HepG2 (cell line): ENCODE measurements around the gene MRPL30. TPM values are rescaled to one million over a fixed set of nuclear protein-coding genes. Genes with fewer than 3 reads are reported as not detected.

Source experiments
- BCL6 ChIP-seq: IDR thresholded peaks from 2 replicates; pipeline ENCODE4 v1.6.1; 2016; ENCODE audit warnings: missing genetic modification reagents, missing compliant biosample characterization
- FOSL2 ChIP-seq: sonication (generic); formaldehyde crosslinking; IDR thresholded peaks from 2 replicates; pipeline ENCODE4 v1.4.0; 2020; ENCODE audit warnings: missing genetic modification reagents
- GABPB1 ChIP-seq: IDR thresholded peaks from 2 replicates; pipeline ENCODE4 v1.6.1; 2016; ENCODE audit warnings: mild to moderate bottlenecking, missing genetic modification reagents, moderate library complexity, missing compliant biosample characterization
- HNRNPUL1 ChIP-seq: fragments of 200-400 bp; formaldehyde crosslinking; IDR thresholded peaks from 2 replicates; pipeline ENCODE4 v1.6.1; 2017; ENCODE audit warnings: low read depth, mild to moderate bottlenecking, low read length, moderate library complexity
- MTERF4 ChIP-seq: sonication (generic); formaldehyde crosslinking; IDR thresholded peaks from 2 replicates; pipeline ENCODE4 v1.8.0; 2023; ENCODE audit warnings: mild to moderate bottlenecking, missing genetic modification reagents
- NCOR1 ChIP-seq: fragments of 200-600 bp; sonication (generic); IDR thresholded peaks from 2 replicates; pipeline ENCODE4 v1.7.0; 2017; ENCODE audit warnings: antibody characterized with exemption, low read length, borderline replicate concordance
- PCBP2 ChIP-seq: fragments of 200-400 bp; formaldehyde crosslinking; optimal IDR thresholded peaks from 2 replicates; pipeline ENCODE3; 2018; ENCODE audit warnings: low read length, low read depth; ENCODE audit not compliant: poor library complexity, severe bottlenecking
- PRDM15 ChIP-seq: sonication (generic); formaldehyde crosslinking; IDR thresholded peaks from 2 replicates; pipeline ENCODE4 v1.4.0; 2020; ENCODE audit warnings: missing genetic modification reagents
- SAFB2 ChIP-seq: sonication (generic); formaldehyde crosslinking; IDR thresholded peaks from 2 replicates; pipeline ENCODE4 v1.5.1; 2020; ENCODE audit warnings: missing genetic modification reagents, low read depth, mild to moderate bottlenecking, borderline replicate concordance
- SMAD3 ChIP-seq: sonication (generic); formaldehyde crosslinking; IDR thresholded peaks from 2 replicates; pipeline ENCODE4 v1.4.0; 2020; ENCODE audit warnings: missing genetic modification reagents
- SOX5 ChIP-seq: IDR thresholded peaks from 2 replicates; pipeline ENCODE4 v1.6.1; 2016; ENCODE audit warnings: borderline replicate concordance
- ZNF441 ChIP-seq: sonication (generic); formaldehyde crosslinking; IDR thresholded peaks from 2 replicates; pipeline ENCODE4 v1.7.0; 2021; ENCODE audit warnings: missing genetic modification reagents, borderline replicate concordance
- ZNF451 ChIP-seq: sonication (generic); formaldehyde crosslinking; IDR thresholded peaks from 2 replicates; pipeline ENCODE4 v1.5.0; 2020; ENCODE audit warnings: mild to moderate bottlenecking, missing genetic modification reagents
- ZNF577 ChIP-seq: sonication (generic); formaldehyde crosslinking; IDR thresholded peaks from 2 replicates; pipeline ENCODE4 v1.4.0; 2020; ENCODE audit warnings: mild to moderate bottlenecking, low read depth, missing genetic modification reagents, borderline replicate concordance
- ZNF607 ChIP-seq: sonication (generic); formaldehyde crosslinking; IDR thresholded peaks from 2 replicates; pipeline ENCODE4 v1.5.1; 2020; ENCODE audit warnings: missing genetic modification reagents, mild to moderate bottlenecking, borderline replicate concordance
- ZNF766 ChIP-seq: sonication (generic); formaldehyde crosslinking; IDR thresholded peaks from 2 replicates; pipeline ENCODE4 v1.5.0; 2020; ENCODE audit warnings: missing genetic modification reagents, borderline replicate concordance
- ZNF781 ChIP-seq: sonication (generic); formaldehyde crosslinking; IDR thresholded peaks from 2 replicates; pipeline ENCODE4 v1.5.1; 2020; ENCODE audit warnings: borderline replicate concordance, mild to moderate bottlenecking, missing genetic modification reagents; ENCODE audit errors: not compliant biosample characterization
- ZNF788 ChIP-seq: sonication (generic); formaldehyde crosslinking; IDR thresholded peaks from 2 replicates; pipeline ENCODE4 v1.5.0; 2020; ENCODE audit warnings: mild to moderate bottlenecking, missing genetic modification reagents, borderline replicate concordance
- ZNF790 ChIP-seq: sonication (generic); formaldehyde crosslinking; IDR thresholded peaks from 2 replicates; pipeline ENCODE4 v1.8.0; 2022; ENCODE audit warnings: missing genetic modification reagents, mild to moderate bottlenecking, borderline replicate concordance
- polyA plus RNA-seq, 8 experiments: library from polyadenylated mRNA; depleted of rRNA in 3 of 8; stranded (reverse) in 7 of 8; unstranded in 1 of 8; fragments of >200 nt; fragmentation: Illumina TruSeq in 4 of 8; extraction: Trizol in 4 of 8; gene quantifications; 2 replicates each; pipeline versions ENCODE4 v1.2.1 to v1.2.3, GENCODE V29; 2011 to 2016; ENCODE audit warnings: low read depth in 4 of 8, missing spikeins in 1 of 8, mixed read lengths in 1 of 8; ENCODE audit not compliant: insufficient read depth in 1 of 8
- total RNA-seq, 5 experiments: library from RNA; depleted of rRNA; stranded (reverse); fragments of >200 nt; fragmentation: Illumina TruSeq; extraction: Trizol; gene quantifications; 2 replicates each; pipeline ENCODE4 v1.2.3, GENCODE V29; 2016; ENCODE audit warnings: low read depth in 1 of 5
- TF ChIP-seq, protein P1 (sequence below): sonication (generic); formaldehyde crosslinking; IDR thresholded peaks from 2 replicates; pipeline ENCODE4 v1.8.1; 2023; ENCODE audit warnings: mild to moderate bottlenecking, missing genetic modification reagents

The MRPL30 gene
- total and polyA plus RNA-seq, 2 of the 13 experiments (the other 11 are each of a cell fraction or from before 2014, with no cell fraction given), result 30.2 to 75.3 TPM

DNA sequence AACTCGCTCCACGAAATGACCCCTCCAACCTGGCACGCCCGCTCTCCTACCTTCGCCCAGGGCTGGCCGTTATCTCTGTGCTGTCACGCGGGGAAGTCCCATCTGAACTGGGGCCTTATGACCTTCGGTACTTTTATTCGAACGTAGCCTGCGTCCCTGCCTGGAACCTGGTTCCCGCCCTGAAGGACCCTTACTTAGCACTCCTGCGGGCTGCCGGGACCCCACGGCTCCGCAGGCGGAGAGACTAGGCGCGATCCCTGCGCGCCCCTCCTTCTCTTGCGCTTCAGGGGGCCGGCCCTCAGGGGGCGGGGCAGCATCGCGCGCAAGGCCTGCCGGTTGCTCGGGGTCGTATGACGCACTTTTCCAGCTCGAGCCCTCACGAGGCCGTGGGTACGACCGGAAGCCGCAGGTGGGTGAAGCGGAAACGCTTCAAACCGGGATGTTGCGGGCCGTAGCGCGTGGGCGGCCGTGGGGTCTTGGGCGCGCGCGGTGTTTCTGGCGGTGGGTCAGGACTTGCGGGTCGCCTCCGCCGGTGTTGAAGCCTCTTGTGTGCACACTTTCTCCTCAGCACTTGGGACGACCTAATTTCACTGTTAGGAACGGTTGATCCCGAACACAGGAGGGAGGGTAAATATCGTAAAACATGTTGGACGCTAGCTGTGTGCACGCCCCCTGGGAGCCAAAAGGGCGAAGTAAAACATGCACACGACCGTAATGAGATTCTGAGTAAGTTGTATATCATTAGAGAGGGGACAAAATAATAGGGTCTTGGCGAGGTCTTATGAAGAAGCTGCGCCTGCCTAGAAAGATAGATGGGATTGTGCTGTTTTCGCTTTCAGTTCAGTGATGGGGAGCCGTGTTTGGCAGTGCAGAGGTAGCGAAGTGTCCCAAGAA, 26.1 kb upstream of the MRPL30 start, which contains the start of the genes LIPT1 and TSGA10 (continued):
- TF ChIP-seq, protein P1, sequence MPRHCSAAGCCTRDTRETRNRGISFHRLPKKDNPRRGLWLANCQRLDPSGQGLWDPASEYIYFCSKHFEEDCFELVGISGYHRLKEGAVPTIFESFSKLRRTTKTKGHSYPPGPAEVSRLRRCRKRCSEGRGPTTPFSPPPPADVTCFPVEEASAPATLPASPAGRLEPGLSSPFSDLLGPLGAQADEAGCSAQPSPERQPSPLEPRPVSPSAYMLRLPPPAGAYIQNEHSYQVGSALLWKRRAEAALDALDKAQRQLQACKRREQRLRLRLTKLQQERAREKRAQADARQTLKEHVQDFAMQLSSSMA (CRISPR knock-in tag), result peak; percentile 92; the same call in 1 of the 2 replicates
- peak; percentile 91; the same call in 1 of the 2 replicates for TF ChIP-seq ZNF441 (CRISPR knock-in tag)
- no peak for TF ChIP-seq HNRNPUL1
- TF ChIP-seq BCL6 (CRISPR knock-in tag), result peak; percentile 78
- peak; percentile 90 for TF ChIP-seq ZNF781
- TF ChIP-seq SMAD3 (CRISPR knock-in tag), result peak; percentile 94
- peak; percentile 87 for TF ChIP-seq ZNF766
- TF ChIP-seq SAFB2, result peak; percentile 94
- no peak for TF ChIP-seq PCBP2
- no peak; the same call in 1 of the 2 replicates for TF ChIP-seq NCOR1
- peak; percentile 88 for TF ChIP-seq FOSL2 (CRISPR knock-in tag)
- TF ChIP-seq ZNF577 (CRISPR knock-in tag), result peak; percentile 25; the same call in 1 of the 2 replicates
- peak; percentile 98 for TF ChIP-seq ZNF607 (CRISPR knock-in tag)
- TF ChIP-seq ZNF790 (CRISPR knock-in tag), result peak; percentile 74
- peak; percentile 98 for TF ChIP-seq ZNF451 (CRISPR knock-in tag)
- peak; percentile 97 for TF ChIP-seq MTERF4 (CRISPR knock-in tag)
- peak; percentile 98 for TF ChIP-seq GABPB1 (CRISPR knock-in tag)
- peak; percentile 63 for TF ChIP-seq SOX5 (CRISPR knock-in tag)
- TF ChIP-seq PRDM15 (CRISPR knock-in tag), result peak; percentile 33; the same call in 1 of the 2 replicates
- peak; percentile 99 for TF ChIP-seq ZNF788
